BJ (cell line): ENCODE measurements around the gene ASXL2. TPM values are rescaled to one million over a fixed set of nuclear protein-coding genes. Genes with fewer than 3 reads are reported as not detected.

ENCODE experiments used
- CTCF ChIA-PET: fragments of 350-600 bp; formaldehyde crosslinking; extraction: SDS; loops from one replicate; lab custom pipeline; 2021; ENCODE audit warnings: antibody characterized with exemption, inconsistent platforms; lab: Yijun Ruan, JAX
- POLR2A ChIA-PET: fragments of 300-600 bp; sonication (Branson Sonifier 250); formaldehyde crosslinking; extraction: SDS; loops from one replicate; lab custom pipeline; 2021; ENCODE audit warnings: antibody characterized with exemption; lab: Charles Lee
- DNase-seq: peaks from one replicate; pipeline ENCODE4 v3.0.0-alpha.2; 2011; ENCODE audit warnings: low read depth
- H3K27me3 ChIP-seq: 2 replicates; pipeline ENCODE4 v1.6.0; 2011; ENCODE audit warnings: low read length; ENCODE audit not compliant: control insufficient read depth, insufficient read depth
- H3K36me3 ChIP-seq: 2 replicates; pipeline ENCODE4 v1.5.1; 2011; ENCODE audit warnings: low read length; ENCODE audit not compliant: control insufficient read depth, insufficient read depth
- H3K4me3 ChIP-seq: 2 replicates; pipeline ENCODE4 v1.5.1; 2011; ENCODE audit warnings: low read depth, mild to moderate bottlenecking, control low read depth, low read length
- CTCF ChIP-seq: IDR thresholded peaks from 2 replicates; pipeline ENCODE4 v1.5.1; 2011; ENCODE audit warnings: low read depth, mild to moderate bottlenecking, control low read depth, inconsistent platforms, low read length, moderate library complexity; ENCODE audit not compliant: insufficient read depth
- polyA plus RNA-seq: library from polyadenylated mRNA; depleted of rRNA; stranded (reverse); fragments of >200 nt; gene quantifications from 2 replicates; pipeline ENCODE4 v1.2.3, GENCODE V29; 2011

The ASXL2 gene
- polyA plus RNA-seq, 1 experiment: 11.9 TPM

- ChIA-PET CTCF (interaction anchor here (0.8 kb wide), 1 partner anchor 12 kb away, joined by 3 read pairs; no protein-coding TSS in a partner anchor), POLR2A (no interaction called here)
- no peak for DNase-seq
- peaks cover 6% of the 10 kb centered on the region for H3K36me3 ChIP-seq
- no peak overlapping the region for H3K4me3 ChIP-seq
- no peak for TF ChIP-seq CTCF
- H3K27me3 ChIP-seq: no peaks in the 10 kb centered on the region
These were observed 139.6 kb downstream of the ASXL2 start for GRCh38 chr2:25738383-25739343.

DNA sequence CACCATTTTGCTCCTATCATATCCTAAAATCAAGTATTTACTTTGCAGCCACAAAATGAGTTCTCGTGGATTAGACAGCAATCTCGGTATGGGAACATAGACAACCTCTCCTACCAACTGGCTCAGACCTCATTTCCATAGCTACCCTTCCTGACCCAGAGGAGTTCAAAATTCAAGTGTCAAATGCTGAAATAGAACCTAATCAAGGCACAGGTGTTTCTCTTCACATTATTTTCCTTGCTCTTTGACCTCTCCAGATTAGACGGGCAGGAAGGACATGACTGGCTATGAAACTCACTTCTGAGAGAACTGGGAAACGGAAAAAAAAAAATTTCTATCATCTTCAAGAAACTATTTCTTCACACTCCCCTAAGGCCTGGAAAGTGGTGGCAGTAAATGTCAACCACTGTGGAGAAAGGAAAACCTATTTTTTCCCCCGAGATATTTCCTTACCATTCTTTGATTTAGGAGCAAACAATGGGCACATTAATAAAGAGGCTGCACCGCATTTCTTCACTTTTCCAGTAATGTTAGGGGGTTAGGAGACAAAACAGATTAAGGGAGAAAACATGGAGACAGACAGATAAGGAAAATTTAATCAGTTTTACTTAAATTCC lies 141.3 kb downstream of the ASXL2 start:
- no peak for DNase-seq
- POLR2A ChIA-PET: no interaction called here
- Histone ChIP-seq H3K4me3 (no peak overlapping the region), H3K27me3 (no peaks in the 10 kb centered on the region), H3K36me3 (peaks cover 1% of the 10 kb centered on the region)
- no peak for TF ChIP-seq CTCF
- CTCF ChIA-PET: no interaction called here

DNA sequence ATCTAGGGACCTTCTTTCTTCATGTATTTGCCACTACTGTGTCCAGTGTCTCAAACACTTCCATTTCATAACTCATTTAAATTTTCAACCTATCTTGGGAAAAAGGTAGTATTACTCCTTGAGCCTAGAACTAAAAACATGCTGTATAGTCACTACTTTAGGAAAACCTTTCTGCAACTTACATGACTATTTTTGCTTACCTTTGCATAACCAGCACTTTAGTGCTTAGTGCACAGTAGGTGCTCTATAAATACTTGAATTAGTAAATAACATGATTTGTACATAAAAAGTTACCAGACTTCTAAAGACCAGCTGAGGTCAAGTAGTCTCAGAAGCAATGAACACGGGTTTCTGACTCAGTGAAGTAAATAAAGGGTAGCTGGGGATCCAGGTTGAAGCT lies 142.5 kb downstream of the ASXL2 start:
- H3K27me3 ChIP-seq: no peaks in the 10 kb centered on the region
- DNase-seq: no peak
- H3K4me3 ChIP-seq: no peak overlapping the region
- no peak for TF ChIP-seq CTCF
- CTCF ChIA-PET: no interaction called here
- no peaks in the 10 kb centered on the region for H3K36me3 ChIP-seq
- POLR2A ChIA-PET: no interaction called here

DNA sequence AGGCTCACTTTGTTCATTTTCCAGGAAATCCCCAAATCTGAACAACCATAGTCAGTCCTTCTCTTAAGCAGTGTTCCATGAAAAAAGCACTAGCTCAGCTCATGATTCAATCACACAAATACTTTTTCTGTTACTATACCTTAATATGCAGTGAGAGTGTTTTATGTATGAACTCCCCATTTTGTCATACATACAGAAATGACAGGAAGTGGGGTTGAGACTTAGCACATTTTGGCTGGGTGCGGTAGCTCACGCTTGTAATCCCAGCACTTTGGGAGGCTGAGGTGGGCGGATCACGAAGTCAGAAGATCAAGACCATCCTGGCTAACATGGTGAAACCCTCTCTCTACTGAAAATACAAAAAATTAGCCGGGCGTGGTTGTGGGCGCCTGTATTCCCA lies 149.7 kb downstream of the ASXL2 start:
- no peak overlapping the region for H3K4me3 ChIP-seq
- ChIA-PET POLR2A (no interaction called here), CTCF (interaction anchor here (0.7 to 1.0 kb wide), 3 partner anchors 9 to 120 kb away, joined by 3 read pairs; no protein-coding TSS in a partner anchor)
- H3K36me3 ChIP-seq: no peaks in the 10 kb centered on the region
- DNase-seq: no peak
- no peak for TF ChIP-seq CTCF
- no peaks in the 10 kb centered on the region for H3K27me3 ChIP-seq

DNA sequence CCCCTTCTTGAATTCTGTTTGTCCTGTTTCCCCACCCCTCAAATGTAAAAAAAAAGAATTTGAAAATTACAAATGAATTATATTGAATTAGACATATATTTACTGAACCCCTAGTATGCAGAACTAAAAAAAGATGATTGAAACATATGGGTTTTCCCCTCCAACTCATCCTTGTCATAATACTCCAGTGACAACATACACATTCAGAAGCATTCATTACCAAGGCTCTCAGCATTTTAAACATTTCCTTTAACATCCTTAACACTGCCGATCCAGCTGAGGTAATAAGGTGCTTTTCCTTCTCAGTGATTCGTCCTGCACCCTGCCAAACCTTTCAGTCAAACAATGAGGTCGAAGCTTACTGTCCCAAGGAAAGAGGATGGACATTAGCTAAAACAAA lies 151.8 kb downstream of the ASXL2 start:
- Histone ChIP-seq H3K27me3 (peaks cover 2% of the 10 kb centered on the region), H3K36me3 (no peaks in the 10 kb centered on the region), H3K4me3 (no peak overlapping the region)
- ChIA-PET CTCF (interaction anchor here (1.0 to 1.4 kb wide), 2 partner anchors 11 to 26 kb away, joined by 3 read pairs; no protein-coding TSS in a partner anchor), POLR2A (no interaction called here)
- TF ChIP-seq CTCF: no peak
- no peak for DNase-seq
